ENCODE measurements around the gene PEF1.
A peak's percentile ranks its signal among the peaks of the same experiment; 100 is the strongest.

PEF1 gene

DNA sequence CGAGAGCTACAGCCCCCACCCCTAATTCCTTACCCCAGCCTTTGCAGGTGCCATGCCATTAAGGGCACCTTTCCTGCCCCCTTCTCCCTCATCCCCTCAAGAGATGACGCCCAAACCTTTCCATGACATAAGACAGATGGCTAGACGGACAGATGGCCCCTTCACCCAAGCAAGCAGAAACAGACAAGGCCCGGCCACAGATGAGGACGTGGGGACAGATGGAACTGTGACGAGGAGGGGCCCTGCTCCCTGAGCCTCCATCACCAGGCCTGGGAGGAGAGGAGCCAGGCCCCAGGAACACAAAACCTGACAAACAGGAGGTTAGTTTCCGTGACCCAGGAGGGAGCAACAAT is 24.7 kb upstream of the PEF1 start:
- TF ChIP-seq, protein P1, sequence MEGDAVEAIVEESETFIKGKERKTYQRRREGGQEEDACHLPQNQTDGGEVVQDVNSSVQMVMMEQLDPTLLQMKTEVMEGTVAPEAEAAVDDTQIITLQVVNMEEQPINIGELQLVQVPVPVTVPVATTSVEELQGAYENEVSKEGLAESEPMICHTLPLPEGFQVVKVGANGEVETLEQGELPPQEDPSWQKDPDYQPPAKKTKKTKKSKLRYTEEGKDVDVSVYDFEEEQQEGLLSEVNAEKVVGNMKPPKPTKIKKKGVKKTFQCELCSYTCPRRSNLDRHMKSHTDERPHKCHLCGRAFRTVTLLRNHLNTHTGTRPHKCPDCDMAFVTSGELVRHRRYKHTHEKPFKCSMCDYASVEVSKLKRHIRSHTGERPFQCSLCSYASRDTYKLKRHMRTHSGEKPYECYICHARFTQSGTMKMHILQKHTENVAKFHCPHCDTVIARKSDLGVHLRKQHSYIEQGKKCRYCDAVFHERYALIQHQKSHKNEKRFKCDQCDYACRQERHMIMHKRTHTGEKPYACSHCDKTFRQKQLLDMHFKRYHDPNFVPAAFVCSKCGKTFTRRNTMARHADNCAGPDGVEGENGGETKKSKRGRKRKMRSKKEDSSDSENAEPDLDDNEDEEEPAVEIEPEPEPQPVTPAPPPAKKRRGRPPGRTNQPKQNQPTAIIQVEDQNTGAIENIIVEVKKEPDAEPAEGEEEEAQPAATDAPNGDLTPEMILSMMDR (IDR thresholded peaks at IDR 0.05; ENCODE audit: low read depth, low read length): no peak
- no peak for DNase-seq (ENCODE audit: low read depth in 2 of 2)
- H3K4me3 ChIP-seq (replicated peaks in 1 of 2; ENCODE audit: low read depth in 2 of 2, low read length in 2 of 2): no peak overlapping the region

DNA sequence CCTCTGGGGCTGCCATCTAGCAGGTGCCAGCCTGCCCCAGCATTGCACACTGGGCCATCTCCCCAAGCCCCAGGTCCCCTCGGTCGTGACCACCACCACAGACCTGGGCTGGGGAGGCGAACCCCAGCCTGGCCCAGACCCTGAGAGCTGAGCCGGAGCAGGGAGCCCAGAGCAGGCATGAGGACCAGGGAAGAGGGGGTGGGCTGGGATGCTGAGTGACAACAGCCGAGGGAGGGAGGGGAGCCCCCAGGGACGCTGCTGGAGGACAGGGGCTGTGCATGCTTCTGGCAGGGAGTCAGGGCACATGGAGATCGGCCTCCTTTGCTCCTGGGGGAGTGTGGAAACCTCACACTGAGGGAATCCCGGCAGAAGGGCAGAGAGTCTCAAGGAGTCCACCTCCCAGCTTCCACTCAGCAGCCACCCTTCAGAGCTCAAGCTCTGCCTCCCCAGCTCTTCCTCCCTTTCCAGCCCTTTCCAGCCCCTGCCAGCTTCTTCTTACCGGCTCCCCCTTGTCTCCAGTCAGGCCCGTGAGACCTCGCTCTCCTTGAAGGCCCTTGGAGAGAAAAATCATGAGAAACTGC is 23.7 kb upstream of the PEF1 start:
- TF ChIP-seq, protein P1 (IDR thresholded peaks at IDR 0.05; ENCODE audit: low read depth, low read length): no peak
- no peak overlapping the region for H3K4me3 ChIP-seq (replicated peaks in 1 of 2; ENCODE audit: low read depth in 2 of 2, low read length in 2 of 2)
- no peak for DNase-seq (ENCODE audit: low read depth in 2 of 2)

DNA sequence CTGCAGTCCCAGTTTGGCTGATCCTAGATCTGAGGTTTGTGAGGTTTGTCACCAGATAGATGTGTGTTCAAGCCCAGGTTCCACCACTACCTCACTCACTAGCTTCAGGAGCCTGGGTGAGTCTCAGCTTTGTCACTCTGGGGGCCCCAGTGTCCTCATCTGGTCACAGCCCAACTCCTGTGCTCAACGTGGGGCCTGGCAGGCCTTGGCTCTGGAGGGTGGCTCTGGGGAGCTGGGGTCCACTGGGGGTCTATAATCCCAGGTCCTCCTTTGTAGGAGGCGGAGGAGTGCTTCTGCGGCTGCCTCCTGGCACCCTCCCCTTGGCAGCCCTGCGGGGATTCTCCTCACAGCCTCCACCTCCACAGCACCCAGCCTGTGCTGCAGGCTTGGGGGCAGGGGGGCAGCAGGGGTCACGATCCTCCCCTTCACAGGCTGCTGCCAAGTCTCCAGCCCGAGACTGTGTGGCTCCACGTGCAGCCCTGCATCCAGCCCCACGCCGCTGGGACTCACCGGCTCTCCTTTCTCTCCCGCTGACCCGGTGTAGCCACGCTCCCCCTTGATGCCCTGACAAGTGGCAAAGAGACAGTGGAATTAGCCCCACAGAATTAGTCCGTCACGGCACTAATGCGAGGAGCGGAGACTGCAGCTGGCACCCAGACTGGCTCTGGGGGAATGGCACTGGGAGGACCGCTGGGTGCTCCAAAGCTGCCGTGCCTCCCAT is 22.5 kb upstream of the PEF1 start:
- TF ChIP-seq, protein P1 (IDR thresholded peaks at IDR 0.05; ENCODE audit: low read depth, low read length): no peak
- H3K4me3 ChIP-seq (replicated peaks in 1 of 2; ENCODE audit: low read depth in 2 of 2, low read length in 2 of 2): no peak overlapping the region
- DNase-seq (ENCODE audit: low read depth in 2 of 2): no peak

DNA sequence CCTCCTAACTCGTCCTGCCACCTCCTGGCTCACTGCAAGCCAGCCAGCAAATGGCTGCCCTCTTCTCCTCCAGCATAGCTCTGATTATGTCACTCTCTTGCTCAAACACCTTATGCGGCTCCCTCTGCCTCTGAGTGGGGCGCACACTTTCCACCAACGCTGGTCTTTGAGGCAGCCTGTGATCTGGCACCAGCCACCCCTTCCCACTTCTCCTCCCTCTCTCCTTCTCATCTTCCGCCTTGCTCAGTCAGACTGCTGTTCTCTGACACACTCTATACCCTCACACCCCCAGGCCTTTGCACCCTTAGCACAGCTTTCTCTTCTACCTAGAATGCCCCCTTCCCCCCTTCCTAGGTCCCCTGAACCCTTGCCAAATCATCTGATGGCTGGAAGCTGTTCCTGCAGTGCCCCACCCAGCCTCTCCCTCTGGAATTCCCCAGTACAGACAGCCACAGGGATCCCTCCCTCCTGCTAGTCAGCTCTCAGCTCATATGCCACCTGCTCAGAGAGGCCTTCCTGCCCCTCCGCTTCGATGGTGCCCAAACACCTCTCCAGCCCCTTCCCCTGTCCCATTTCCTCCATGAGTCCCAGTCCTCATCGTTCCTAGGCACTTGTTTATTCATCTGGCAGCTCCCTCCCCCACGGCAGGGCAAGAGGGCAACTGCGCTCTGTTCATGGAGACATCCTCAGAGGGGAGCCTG is 21.7 kb upstream of the PEF1 start:
- no peak overlapping the region for H3K4me3 ChIP-seq (replicated peaks in 1 of 2; ENCODE audit: low read depth in 2 of 2, low read length in 2 of 2)
- TF ChIP-seq, protein P1 (IDR thresholded peaks at IDR 0.05; ENCODE audit: low read depth, low read length): no peak
- DNase-seq (ENCODE audit: low read depth in 2 of 2): peak; percentile 37 to 42

GRCh38 chr1:31665234-31665878 is 20.7 kb upstream of the PEF1 start:
- no peak for DNase-seq (ENCODE audit: low read depth in 2 of 2)
- no peak overlapping the region for H3K4me3 ChIP-seq (replicated peaks in 1 of 2; ENCODE audit: low read depth in 2 of 2, low read length in 2 of 2)
- TF ChIP-seq, protein P1 (IDR thresholded peaks at IDR 0.05; ENCODE audit: low read depth, low read length): no peak

DNA sequence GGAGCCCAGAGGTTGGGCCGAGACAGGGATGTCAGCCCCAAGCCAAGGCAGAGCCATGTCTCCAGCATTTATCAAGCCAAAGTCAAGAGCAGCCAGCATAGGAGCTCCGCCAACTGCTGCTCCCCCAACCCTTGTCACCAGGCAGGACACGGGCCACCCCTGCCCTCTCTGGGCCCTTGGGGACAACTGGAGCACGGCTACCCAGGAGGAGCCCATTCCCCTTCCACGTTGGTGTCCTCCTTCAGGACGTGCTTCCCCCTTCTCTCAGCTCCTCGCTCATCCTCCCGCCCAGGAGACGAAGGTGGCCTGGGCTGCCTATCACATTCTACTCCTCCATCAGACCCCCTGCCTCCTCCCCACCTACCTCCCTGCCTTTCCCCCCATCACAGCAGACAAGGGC is 19.9 kb upstream of the PEF1 start:
- DNase-seq (ENCODE audit: low read depth in 2 of 2): no peak
- TF ChIP-seq, protein P1 (IDR thresholded peaks at IDR 0.05; ENCODE audit: low read depth, low read length): no peak
- no peak overlapping the region for H3K4me3 ChIP-seq (replicated peaks in 1 of 2; ENCODE audit: low read depth in 2 of 2, low read length in 2 of 2)
